NT2/D1 (cell line): ENCODE results near the gene SDK1.

Experiments used
- DNase-seq: peaks from one replicate; pipeline ENCODE4 v3.0.0-alpha.2; 2011; ENCODE audit warnings: low read depth, low spot score
- H3K27me3 ChIP-seq: 2 replicates; pipeline ENCODE4 v1.6.0; 2011; ENCODE audit warnings: mild to moderate bottlenecking; ENCODE audit not compliant: insufficient read length, insufficient read depth
- H3K36me3 ChIP-seq: 2 replicates; pipeline ENCODE4 v1.6.1; 2011; ENCODE audit warnings: mild to moderate bottlenecking, low read length, mixed read lengths; ENCODE audit not compliant: insufficient read depth, insufficient read length
- H3K4me1 ChIP-seq: 2 replicates; pipeline ENCODE4 v1.5.1; 2011; ENCODE audit not compliant: insufficient read depth, insufficient read length
- H3K4me3 ChIP-seq: 2 replicates; pipeline ENCODE4 v1.5.1; 2011; ENCODE audit warnings: low read depth; ENCODE audit not compliant: insufficient read length
- H3K9ac ChIP-seq: 2 replicates; pipeline ENCODE4 v1.6.0; 2011; ENCODE audit warnings: low read depth; ENCODE audit not compliant: insufficient read length
- H3K9me3 ChIP-seq: 2 replicates; pipeline ENCODE4 v1.5.1; 2011; ENCODE audit warnings: mild to moderate bottlenecking, low read length; ENCODE audit not compliant: insufficient read depth
- SUZ12 ChIP-seq: IDR thresholded peaks from 2 replicates; pipeline ENCODE4 v1.6.1; 2011; ENCODE audit not compliant: insufficient read length, insufficient read depth; ENCODE audit errors: extremely low read depth
- YY1 ChIP-seq: IDR thresholded peaks from 2 replicates; pipeline ENCODE4 v1.6.1; 2011; ENCODE audit not compliant: insufficient read length, insufficient read depth
- ZNF274 ChIP-seq: IDR thresholded peaks from 2 replicates; pipeline ENCODE4 v1.6.1; 2011; ENCODE audit warnings: mild to moderate bottlenecking, low read depth, low read length

The SDK1 gene

DNA sequence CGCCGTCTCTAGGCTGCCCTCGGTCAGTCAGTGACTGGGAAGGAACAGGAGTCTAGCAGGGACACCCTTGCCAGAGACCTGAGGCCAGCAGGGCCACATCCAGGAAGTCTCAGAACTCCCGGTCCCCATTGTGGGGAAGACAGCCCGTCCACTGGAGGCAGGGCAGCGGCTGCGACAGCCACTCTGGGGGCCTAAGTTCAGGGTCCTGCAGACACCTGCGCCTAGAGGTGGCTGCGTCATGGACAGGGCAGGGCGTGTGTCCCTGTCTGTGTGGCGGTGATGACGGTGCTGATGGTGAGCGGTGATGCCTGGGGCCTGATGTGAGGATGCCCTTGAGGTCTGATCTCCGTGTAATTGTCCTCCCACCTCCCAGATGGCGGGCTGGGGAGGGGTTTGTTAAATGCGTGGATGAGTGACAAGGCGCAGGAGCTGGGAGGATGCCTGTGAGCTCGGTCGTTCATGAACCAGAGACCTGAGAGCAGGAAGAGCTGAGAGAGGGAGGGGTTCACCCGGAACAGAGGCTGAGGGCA is 843.2 kb downstream of the SDK1 start:
- Histone ChIP-seq H3K4me3 (no peak overlapping the region), H3K9ac (peak overlapping the region; percentile 65), H3K36me3 (no peaks in the 10 kb centered on the region), H3K4me1 (peaks cover 7% of the 10 kb centered on the region), H3K9me3 (no peaks in the 10 kb centered on the region), H3K27me3 (no peaks in the 10 kb centered on the region)
- DNase-seq = no peak
- TF ChIP-seq ZNF274 = no peak
- no peak for TF ChIP-seq YY1
- no peak for TF ChIP-seq SUZ12

DNA sequence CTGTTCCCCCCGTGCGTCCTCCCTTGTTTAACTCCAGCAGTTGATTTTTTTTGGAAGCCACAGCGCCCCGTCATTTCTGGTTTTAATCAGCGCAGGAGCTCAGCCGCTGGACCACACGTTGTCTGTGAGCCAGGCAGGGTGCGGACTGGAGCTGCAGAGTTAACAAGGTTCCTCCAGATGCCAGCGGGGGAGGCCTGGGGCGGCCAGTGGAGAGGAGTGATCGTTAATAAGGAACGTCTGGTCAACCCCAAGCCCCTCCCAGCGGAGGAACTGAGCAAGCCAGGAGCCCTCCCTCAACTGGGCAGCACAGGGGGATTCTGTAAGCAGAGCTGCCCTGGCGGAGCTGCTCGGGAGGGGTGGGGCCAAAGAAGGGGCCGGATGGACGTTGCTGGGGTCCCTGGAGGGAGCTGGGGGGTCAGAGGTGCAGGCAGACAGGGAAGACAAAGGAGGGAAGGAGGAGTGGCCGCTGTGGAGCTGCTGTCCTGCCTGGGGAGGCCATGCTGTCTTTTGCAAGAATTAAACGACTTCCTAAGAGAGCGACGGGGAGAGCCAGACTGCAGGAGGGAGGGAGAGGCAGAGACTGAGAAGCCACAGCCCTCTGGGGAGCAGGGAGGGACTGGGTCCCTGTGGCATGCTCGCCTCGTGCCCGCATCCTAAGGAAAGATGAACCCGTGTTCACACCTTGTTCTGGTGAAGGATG is 843.9 kb downstream of the SDK1 start:
- H3K36me3 ChIP-seq = no peaks in the 10 kb centered on the region
- H3K27me3 ChIP-seq = no peaks in the 10 kb centered on the region
- H3K9me3 ChIP-seq = no peaks in the 10 kb centered on the region
- H3K9ac ChIP-seq = peak overlapping the region; percentile 65
- no peak for DNase-seq
- H3K4me1 ChIP-seq = peaks cover 7% of the 10 kb centered on the region
- no peak overlapping the region for H3K4me3 ChIP-seq
- no peak for TF ChIP-seq YY1
- no peak for TF ChIP-seq SUZ12
- TF ChIP-seq ZNF274 = no peak

DNA sequence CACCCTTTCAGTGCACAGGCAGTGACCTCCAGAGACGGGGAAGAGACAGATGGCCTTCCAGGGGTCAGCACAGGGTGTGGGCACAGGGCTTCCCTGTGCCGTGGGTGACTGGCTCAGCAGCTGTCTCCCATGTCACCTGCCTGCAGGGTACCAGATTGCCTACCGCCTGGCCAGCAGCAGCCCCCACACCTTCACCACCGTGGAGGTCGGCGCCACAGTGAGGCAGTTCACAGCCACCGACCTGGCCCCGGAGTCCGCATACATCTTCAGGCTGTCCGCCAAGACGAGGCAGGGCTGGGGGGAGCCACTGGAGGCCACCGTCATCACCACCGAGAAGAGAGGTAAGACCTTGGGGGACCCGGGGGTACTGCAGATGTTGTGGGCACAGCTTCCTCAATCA is 844.5 kb downstream of the SDK1 start:
- no peak for TF ChIP-seq YY1
- TF ChIP-seq ZNF274 = no peak
- TF ChIP-seq SUZ12 = no peak
- H3K27me3 ChIP-seq = no peaks in the 10 kb centered on the region
- peaks cover 3% of the 10 kb centered on the region for H3K4me1 ChIP-seq
- H3K4me3 ChIP-seq = no peak overlapping the region
- H3K36me3 ChIP-seq = no peaks in the 10 kb centered on the region
- H3K9me3 ChIP-seq = no peaks in the 10 kb centered on the region
- no peak for DNase-seq
- H3K9ac ChIP-seq = no peak overlapping the region

DNA sequence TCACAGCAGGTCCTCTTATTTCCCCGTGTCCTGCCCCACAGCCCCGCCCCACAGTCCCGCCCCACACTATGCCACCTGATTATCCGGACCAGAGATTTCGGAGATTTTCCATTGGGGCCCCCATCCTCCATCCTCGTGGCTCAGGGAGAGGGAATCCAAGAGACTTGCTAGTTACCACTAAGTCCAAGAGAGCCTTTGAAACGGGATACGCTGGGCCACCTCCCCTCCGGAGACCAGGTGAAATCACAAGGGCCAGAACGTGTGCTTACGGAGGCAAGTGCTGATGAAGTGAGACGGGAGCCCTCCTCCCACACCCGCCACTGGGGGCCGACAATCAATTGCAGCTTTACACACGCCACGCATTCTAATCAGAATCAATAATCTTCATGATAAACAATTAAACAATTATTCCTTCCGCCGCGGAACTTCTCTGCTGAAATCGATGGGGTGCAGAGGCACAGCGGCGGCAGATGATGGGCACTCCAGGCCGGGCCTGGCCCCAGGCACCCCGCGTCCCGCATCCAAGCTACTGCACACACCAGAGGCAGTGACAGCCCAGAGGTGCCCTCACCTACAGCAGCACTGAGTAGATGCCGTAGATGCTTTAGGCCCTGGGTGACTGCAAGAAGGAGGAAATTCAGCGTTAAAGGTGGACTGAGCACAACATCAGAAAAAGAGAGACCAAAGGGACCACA is 847.0 kb downstream of the SDK1 start:
- no peak for DNase-seq

DNA sequence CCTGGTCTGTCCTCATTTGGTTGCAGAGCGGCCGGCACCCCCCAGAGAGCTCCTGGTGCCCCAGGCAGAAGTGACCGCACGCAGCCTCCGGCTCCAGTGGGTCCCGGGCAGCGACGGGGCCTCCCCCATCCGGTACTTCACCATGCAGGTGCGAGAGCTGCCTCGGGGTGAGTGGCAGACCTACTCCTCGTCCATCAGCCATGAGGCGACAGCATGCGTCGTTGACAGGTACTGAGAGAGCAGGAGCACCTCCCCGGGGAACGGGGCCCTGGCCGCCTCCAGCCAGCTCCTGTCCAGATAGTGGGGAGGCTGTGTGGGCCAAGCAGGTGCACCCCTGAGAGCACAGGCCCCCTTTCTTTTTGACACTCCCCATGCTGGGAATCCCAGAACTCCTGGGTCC is 848.2 kb downstream of the SDK1 start:
- H3K27me3 ChIP-seq = no peaks in the 10 kb centered on the region
- TF ChIP-seq SUZ12 (no peak), YY1 (no peak), ZNF274 (no peak)
- no peak for DNase-seq

More for the DNA sequence above, 847.0 kb downstream of the SDK1 start:
- no peaks in the 10 kb centered on the region for H3K9me3 ChIP-seq
- no peak overlapping the region for H3K4me3 ChIP-seq
- peaks cover 3% of the 10 kb centered on the region for H3K4me1 ChIP-seq
- H3K27me3 ChIP-seq = no peaks in the 10 kb centered on the region
- H3K36me3 ChIP-seq = no peaks in the 10 kb centered on the region
- TF ChIP-seq YY1 (no peak), ZNF274 (no peak), SUZ12 (no peak)
- H3K9ac ChIP-seq = no peak overlapping the region

DNA sequence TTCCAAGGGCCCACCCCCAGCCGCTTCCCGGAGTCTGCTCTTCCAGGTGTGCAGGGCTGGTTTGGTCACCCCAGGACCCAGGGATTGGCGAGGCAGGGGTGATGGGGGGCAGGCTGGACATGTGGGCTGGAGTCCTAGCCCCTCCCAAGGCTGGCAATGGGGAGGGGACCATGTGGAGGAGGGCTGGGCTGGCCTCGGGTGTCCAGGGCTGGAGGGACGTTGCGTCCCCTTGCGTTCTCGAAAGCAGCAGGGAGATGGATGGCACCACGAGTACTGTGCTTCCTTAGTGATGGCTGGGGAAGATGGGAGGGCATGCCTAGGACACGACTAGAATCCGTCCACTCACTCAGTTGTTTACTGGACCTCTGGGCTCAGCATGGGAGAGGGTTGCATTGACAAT is 848.6 kb downstream of the SDK1 start:
- H3K36me3 ChIP-seq = no peaks in the 10 kb centered on the region
- no peak for DNase-seq
- no peak overlapping the region for H3K9ac ChIP-seq
- H3K4me1 ChIP-seq = peaks cover 3% of the 10 kb centered on the region
- no peaks in the 10 kb centered on the region for H3K9me3 ChIP-seq
- TF ChIP-seq YY1 (no peak), SUZ12 (no peak), ZNF274 (no peak)
- H3K4me3 ChIP-seq = no peak overlapping the region
- H3K27me3 ChIP-seq = no peaks in the 10 kb centered on the region

More for the DNA sequence above, 848.2 kb downstream of the SDK1 start:
- H3K4me1 ChIP-seq = peaks cover 3% of the 10 kb centered on the region
- no peaks in the 10 kb centered on the region for H3K9me3 ChIP-seq
- H3K36me3 ChIP-seq = no peaks in the 10 kb centered on the region
- no peak overlapping the region for H3K9ac ChIP-seq
- H3K4me3 ChIP-seq = no peak overlapping the region

DNA sequence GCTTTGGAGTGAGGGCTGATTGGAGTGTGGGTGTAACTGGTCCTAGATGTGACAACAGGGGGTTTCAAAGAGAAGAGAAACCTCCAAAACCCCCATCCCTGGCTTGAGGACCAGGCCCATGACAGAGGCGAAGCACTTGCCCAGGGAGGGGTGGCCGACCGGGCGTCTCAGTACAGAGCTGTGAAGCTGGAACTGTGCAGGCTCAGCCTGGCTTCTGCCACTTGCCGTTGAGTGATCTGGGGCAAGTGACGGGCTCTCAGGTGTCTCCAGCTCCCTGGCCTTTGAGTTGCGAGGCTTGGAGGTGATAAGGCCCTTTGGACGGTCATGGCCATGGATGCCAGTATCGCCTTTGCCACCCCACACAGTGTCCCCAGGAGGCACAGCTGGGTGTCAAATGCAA is 849.7 kb downstream of the SDK1 start:
- Histone ChIP-seq H3K9me3 (no peaks in the 10 kb centered on the region), H3K27me3 (no peaks in the 10 kb centered on the region), H3K4me3 (no peak overlapping the region), H3K4me1 (no peaks in the 10 kb centered on the region), H3K36me3 (no peaks in the 10 kb centered on the region), H3K9ac (no peak overlapping the region)
- DNase-seq = no peak
- no peak for TF ChIP-seq SUZ12
- no peak for TF ChIP-seq YY1
- TF ChIP-seq ZNF274 = no peak
